HepG2 (cell line): ENCODE data around the gene APLP1. TPM values are rescaled to one million over a fixed set of nuclear protein-coding genes. Genes with fewer than 3 reads are reported as not detected.

Experiments
- HOXA5 ChIP-seq: sonication (generic); formaldehyde crosslinking; IDR thresholded peaks from 2 replicates; pipeline ENCODE4 v1.4.0; 2020; ENCODE audit warnings: missing genetic modification reagents
- MAFK ChIP-seq, 2 experiments: IDR thresholded peaks in 1 of 2; conservative IDR thresholded peaks in 1 of 2; 2 replicates each; pipeline ENCODE4 v1.6.1; 2011; ENCODE audit warnings: improper control_type of control experiment in 2 of 2, low read length in 2 of 2
- NONO ChIP-seq, 2 experiments: fragments of 450-650 bp in 1 of 2; sonication (generic) in 1 of 2; formaldehyde crosslinking in 1 of 2; IDR thresholded peaks in 1 of 2; conservative IDR thresholded peaks in 1 of 2; 2 replicates each; pipeline versions ENCODE4 v1.6.1 to v1.8.0; 2017 to 2022; ENCODE audit warnings: mild to moderate bottlenecking in 1 of 2, missing genetic modification reagents in 1 of 2, moderate library complexity in 1 of 2
- RFX1 ChIP-seq: fragments of 450-650 bp; IDR thresholded peaks from 2 replicates; pipeline ENCODE4 v1.6.1; 2017
- SIX4 ChIP-seq: sonication (generic); formaldehyde crosslinking; IDR thresholded peaks from 2 replicates; pipeline ENCODE4 v1.4.0; 2020; ENCODE audit warnings: missing genetic modification reagents
- TCF12 ChIP-seq, 2 experiments: fragments of 450-650 bp in 1 of 2; sonication (generic) in 1 of 2; formaldehyde crosslinking in 1 of 2; IDR thresholded peaks; 2 replicates each; pipeline versions ENCODE4 v1.6.1 to v1.8.0; 2017 to 2022; ENCODE audit warnings: antibody characterized with exemption in 1 of 2, mild to moderate bottlenecking in 1 of 2, missing genetic modification reagents in 1 of 2, moderate library complexity in 1 of 2
- ZBTB3 ChIP-seq: sonication (generic); formaldehyde crosslinking; IDR thresholded peaks from 2 replicates; pipeline ENCODE4 v1.4.0; 2020; ENCODE audit warnings: low read depth, mild to moderate bottlenecking, moderate library complexity, missing genetic modification reagents, borderline replicate concordance
- ZFP36 ChIP-seq: fragments of 150-350 bp; IDR thresholded peaks from 2 replicates; pipeline ENCODE4 v1.6.1; 2018; ENCODE audit warnings: borderline replicate concordance, low read length, low read depth; ENCODE audit not compliant: partially characterized antibody
- ZFP41 ChIP-seq: sonication (generic); formaldehyde crosslinking; IDR thresholded peaks from 2 replicates; pipeline ENCODE4 v1.4.0; 2020; ENCODE audit warnings: mild to moderate bottlenecking, missing genetic modification reagents, borderline replicate concordance
- ZFP82 ChIP-seq: sonication (generic); formaldehyde crosslinking; IDR thresholded peaks from 2 replicates; pipeline ENCODE4 v1.5.1; 2020; ENCODE audit warnings: mild to moderate bottlenecking, missing genetic modification reagents, borderline replicate concordance
- ZNF101 ChIP-seq: sonication (generic); formaldehyde crosslinking; IDR thresholded peaks from 2 replicates; pipeline ENCODE4 v1.4.0; 2020; ENCODE audit warnings: mild to moderate bottlenecking, low read depth, missing genetic modification reagents, borderline replicate concordance
- ZNF263 ChIP-seq: sonication (generic); formaldehyde crosslinking; IDR thresholded peaks from 2 replicates; pipeline ENCODE4 v1.4.0; 2020; ENCODE audit warnings: missing genetic modification reagents
- ZNF460 ChIP-seq: sonication (generic); formaldehyde crosslinking; IDR thresholded peaks from 2 replicates; pipeline ENCODE4 v1.5.1; 2020; ENCODE audit warnings: missing genetic modification reagents, mild to moderate bottlenecking, borderline replicate concordance
- ZNF496 ChIP-seq: sonication (generic); formaldehyde crosslinking; IDR thresholded peaks from 2 replicates; pipeline ENCODE4 v1.8.1; 2023; ENCODE audit warnings: mild to moderate bottlenecking, moderate library complexity, missing genetic modification reagents; ENCODE audit not compliant: insufficient replicate concordance
- ZNF572 ChIP-seq: sonication (generic); formaldehyde crosslinking; IDR thresholded peaks from 2 replicates; pipeline ENCODE4 v1.5.1; 2020; ENCODE audit warnings: mild to moderate bottlenecking, missing genetic modification reagents
- polyA plus RNA-seq, 8 experiments: library from polyadenylated mRNA; depleted of rRNA in 3 of 8; stranded (reverse) in 7 of 8; unstranded in 1 of 8; fragments of >200 nt; fragmentation: Illumina TruSeq in 4 of 8; extraction: Trizol in 4 of 8; gene quantifications; 2 replicates each; pipeline versions ENCODE4 v1.2.1 to v1.2.3, GENCODE V29; 2011 to 2016; ENCODE audit warnings: low read depth in 4 of 8, missing spikeins in 1 of 8, mixed read lengths in 1 of 8; ENCODE audit not compliant: insufficient read depth in 1 of 8
- total RNA-seq, 5 experiments: library from RNA; depleted of rRNA; stranded (reverse); fragments of >200 nt; fragmentation: Illumina TruSeq; extraction: Trizol; gene quantifications; 2 replicates each; pipeline ENCODE4 v1.2.3, GENCODE V29; 2016; ENCODE audit warnings: low read depth in 1 of 5
- TF ChIP-seq, protein P1 (sequence below): fragments of 450-650 bp; IDR thresholded peaks from 2 replicates; pipeline ENCODE4 v1.6.1; 2017
- TF ChIP-seq, protein P2 (sequence below): sonication (generic); formaldehyde crosslinking; IDR thresholded peaks from 2 replicates; pipeline ENCODE4 v1.5.0; 2020; ENCODE audit warnings: missing genetic modification reagents
- TF ChIP-seq, protein P3 (sequence below): sonication (generic); formaldehyde crosslinking; IDR thresholded peaks from 2 replicates; pipeline ENCODE4 v1.8.1; 2023; ENCODE audit warnings: mild to moderate bottlenecking, moderate library complexity, missing genetic modification reagents
- TF ChIP-seq, protein P4 (sequence below): IDR thresholded peaks from 2 replicates; pipeline ENCODE4 v1.6.1; 2012; ENCODE audit warnings: low read length, improper control_type of control experiment
- TF ChIP-seq, protein P5 (sequence below): sonication (generic); formaldehyde crosslinking; IDR thresholded peaks from 2 replicates; pipeline ENCODE4 v1.5.1; 2020; ENCODE audit warnings: missing genetic modification reagents, mild to moderate bottlenecking, borderline replicate concordance

The APLP1 gene
- total and polyA plus RNA-seq, 2 of the 13 experiments (the other 11 are each of a cell fraction or from before 2014, with no cell fraction given) = 2.0 to 2.9 TPM

DNA sequence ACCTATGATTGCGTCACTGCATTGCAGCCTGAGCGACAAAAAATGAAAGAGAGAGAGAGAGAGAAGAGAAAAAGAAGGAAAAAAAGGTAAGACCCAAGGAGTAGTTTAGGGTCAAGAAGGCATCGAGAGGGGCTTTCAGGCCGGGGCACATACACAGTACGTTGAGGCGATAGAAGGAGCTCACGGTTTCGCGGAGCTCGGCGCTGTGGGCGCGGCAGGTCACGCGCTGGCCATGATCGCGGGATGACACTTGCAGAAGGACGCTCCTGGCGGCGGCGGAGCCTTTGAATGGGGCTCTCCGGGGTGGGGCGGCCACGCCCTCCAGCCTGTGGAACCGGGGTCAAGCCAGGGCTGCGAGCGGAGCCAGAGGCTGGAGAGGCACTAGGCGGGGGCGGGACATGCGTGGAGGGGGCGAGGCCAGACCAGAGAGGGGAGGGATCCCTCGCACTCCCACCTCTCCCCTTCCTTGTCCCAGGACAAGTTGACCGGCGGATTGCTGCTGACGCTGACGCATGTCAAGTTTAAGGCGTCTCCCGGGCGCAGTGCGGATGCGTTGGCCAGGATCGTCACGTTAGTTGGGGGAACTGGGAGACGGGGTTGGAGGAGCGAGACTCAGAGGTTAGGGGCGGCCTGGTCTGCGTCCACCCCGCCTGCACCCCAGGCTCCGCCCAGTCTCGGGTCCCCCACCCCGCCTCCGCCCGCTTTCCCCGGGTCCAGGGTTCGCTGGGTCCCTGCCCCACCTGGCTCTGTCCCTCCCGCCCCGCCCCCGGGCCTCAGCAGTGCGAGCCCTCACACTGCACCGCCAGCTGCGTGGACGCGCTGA is 22.9 kb upstream of the APLP1 start (continued):
- no peak for TF ChIP-seq ZFP36
- no peak for TF ChIP-seq SIX4 (CRISPR knock-in tag)
- TF ChIP-seq, protein P1, sequence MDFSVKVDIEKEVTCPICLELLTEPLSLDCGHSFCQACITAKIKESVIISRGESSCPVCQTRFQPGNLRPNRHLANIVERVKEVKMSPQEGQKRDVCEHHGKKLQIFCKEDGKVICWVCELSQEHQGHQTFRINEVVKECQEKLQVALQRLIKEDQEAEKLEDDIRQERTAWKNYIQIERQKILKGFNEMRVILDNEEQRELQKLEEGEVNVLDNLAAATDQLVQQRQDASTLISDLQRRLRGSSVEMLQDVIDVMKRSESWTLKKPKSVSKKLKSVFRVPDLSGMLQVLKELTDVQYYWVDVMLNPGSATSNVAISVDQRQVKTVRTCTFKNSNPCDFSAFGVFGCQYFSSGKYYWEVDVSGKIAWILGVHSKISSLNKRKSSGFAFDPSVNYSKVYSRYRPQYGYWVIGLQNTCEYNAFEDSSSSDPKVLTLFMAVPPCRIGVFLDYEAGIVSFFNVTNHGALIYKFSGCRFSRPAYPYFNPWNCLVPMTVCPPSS = no peak
- no peak for TF ChIP-seq RFX1
- TF ChIP-seq ZNF496 (CRISPR knock-in tag) = no peak
- TF ChIP-seq, protein P2, sequence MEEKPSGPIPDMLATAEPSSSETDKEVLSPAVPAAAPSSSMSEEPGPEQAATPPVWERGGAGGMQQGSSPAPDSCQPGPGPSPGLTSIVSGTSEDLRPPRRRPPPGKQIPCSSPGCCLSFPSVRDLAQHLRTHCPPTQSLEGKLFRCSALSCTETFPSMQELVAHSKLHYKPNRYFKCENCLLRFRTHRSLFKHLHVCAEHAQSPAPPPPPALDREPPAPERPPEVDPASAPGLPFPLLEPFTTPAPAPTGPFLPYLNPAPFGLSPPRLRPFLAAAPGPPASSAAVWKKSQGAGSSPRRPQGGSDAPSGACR (CRISPR knock-in tag) = no peak
- TF ChIP-seq, protein P3, sequence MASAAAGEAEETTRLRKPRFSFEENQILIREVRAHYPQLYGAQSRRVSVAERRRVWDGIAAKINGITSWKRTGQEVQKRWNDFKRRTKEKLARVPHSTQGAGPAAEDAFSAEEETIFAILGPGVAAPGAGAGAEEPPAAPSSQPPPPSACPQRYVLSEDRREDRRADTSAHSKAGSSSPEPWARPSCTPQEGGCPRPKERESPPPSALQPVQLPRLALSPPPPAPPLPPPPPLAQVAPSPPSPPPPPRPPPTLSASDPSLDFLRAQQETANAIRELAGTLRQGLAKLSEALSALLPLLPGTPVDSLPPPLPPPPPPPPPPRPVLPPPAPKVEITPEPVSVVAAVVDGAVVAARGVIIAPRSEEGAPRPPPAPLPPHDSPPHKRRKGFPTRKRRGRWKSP (CRISPR knock-in tag) = 0 out of 2 replicates have a peak, but pooled peaks have one; percentile 3
- TF ChIP-seq HOXA5 = no peak
- TF ChIP-seq ZFP41 = no peak
- TF ChIP-seq NONO (IDR thresholded peaks at IDR 0.05) = no peak
- peak; percentile 81 for TF ChIP-seq NONO (CRISPR knock-in tag; conservative IDR thresholded peaks at IDR 0.05)
- no peak for TF ChIP-seq MAFK (conservative IDR thresholded peaks at IDR 0.05 in 1 of 2, IDR thresholded peaks at IDR 0.05 in 1 of 2; ENCODE audit: low read length in 2 of 2)
- TF ChIP-seq ZNF101 (CRISPR knock-in tag) = no peak
- no peak for TF ChIP-seq TCF12 (IDR thresholded peaks at IDR 0.05)
- TF ChIP-seq TCF12 (CRISPR knock-in tag; IDR thresholded peaks at IDR 0.05) = no peak
- TF ChIP-seq ZNF572 (CRISPR knock-in tag) = no peak
- no peak for TF ChIP-seq ZFP82 (CRISPR knock-in tag)
- TF ChIP-seq ZNF460 (CRISPR knock-in tag) = no peak
- no peak for TF ChIP-seq ZNF263 (CRISPR knock-in tag)
- TF ChIP-seq, protein P4, sequence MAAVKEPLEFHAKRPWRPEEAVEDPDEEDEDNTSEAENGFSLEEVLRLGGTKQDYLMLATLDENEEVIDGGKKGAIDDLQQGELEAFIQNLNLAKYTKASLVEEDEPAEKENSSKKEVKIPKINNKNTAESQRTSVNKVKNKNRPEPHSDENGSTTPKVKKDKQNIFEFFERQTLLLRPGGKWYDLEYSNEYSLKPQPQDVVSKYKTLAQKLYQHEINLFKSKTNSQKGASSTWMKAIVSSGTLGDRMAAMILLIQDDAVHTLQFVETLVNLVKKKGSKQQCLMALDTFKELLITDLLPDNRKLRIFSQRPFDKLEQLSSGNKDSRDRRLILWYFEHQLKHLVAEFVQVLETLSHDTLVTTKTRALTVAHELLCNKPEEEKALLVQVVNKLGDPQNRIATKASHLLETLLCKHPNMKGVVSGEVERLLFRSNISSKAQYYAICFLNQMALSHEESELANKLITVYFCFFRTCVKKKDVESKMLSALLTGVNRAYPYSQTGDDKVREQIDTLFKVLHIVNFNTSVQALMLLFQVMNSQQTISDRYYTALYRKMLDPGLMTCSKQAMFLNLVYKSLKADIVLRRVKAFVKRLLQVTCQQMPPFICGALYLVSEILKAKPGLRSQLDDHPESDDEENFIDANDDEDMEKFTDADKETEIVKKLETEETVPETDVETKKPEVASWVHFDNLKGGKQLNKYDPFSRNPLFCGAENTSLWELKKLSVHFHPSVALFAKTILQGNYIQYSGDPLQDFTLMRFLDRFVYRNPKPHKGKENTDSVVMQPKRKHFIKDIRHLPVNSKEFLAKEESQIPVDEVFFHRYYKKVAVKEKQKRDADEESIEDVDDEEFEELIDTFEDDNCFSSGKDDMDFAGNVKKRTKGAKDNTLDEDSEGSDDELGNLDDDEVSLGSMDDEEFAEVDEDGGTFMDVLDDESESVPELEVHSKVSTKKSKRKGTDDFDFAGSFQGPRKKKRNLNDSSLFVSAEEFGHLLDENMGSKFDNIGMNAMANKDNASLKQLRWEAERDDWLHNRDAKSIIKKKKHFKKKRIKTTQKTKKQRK = no peak
- no peak for TF ChIP-seq ZBTB3 (CRISPR knock-in tag)
- TF ChIP-seq, protein P5, sequence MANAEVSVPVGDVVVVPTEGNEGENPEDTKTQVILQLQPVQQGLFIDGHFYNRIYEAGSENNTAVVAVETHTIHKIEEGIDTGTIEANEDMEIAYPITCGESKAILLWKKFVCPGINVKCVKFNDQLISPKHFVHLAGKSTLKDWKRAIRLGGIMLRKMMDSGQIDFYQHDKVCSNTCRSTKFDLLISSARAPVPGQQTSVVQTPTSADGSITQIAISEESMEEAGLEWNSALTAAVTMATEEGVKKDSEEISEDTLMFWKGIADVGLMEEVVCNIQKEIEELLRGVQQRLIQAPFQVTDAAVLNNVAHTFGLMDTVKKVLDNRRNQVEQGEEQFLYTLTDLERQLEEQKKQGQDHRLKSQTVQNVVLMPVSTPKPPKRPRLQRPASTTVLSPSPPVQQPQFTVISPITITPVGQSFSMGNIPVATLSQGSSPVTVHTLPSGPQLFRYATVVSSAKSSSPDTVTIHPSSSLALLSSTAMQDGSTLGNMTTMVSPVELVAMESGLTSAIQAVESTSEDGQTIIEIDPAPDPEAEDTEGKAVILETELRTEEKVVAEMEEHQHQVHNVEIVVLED (CRISPR knock-in tag) = no peak
